GM18873 (cell line): ENCODE data around the gene EPB41.

ENCODE experiments used
- ATAC-seq: cut with Tn5 transposase; IDR thresholded peaks from one replicate; pipeline ENCODE4 v1.9.1; 2021; ENCODE audit warnings: mild to moderate bottlenecking, moderate library complexity, moderate number of reproducible peaks; ENCODE audit not compliant: unreplicated experiment, low FRiP score

EPB41 gene

DNA sequence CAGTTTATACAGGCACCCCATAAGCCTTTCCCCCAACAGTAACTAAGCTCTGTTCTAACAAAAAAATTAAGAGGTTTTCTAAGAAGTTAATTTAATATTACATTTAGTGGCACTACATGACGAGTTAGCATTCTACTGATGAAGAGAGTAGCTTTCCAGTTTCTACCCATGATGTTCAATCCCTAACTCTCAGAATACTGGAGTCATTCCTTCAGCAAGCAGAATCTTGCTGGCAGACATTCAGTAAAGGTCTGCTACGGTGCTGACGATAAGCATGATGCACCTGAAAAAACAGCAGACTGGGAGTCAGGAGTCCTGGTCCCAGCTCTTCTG, 242.9 kb downstream of the EPB41 start:
- ATAC-seq = no peak

DNA sequence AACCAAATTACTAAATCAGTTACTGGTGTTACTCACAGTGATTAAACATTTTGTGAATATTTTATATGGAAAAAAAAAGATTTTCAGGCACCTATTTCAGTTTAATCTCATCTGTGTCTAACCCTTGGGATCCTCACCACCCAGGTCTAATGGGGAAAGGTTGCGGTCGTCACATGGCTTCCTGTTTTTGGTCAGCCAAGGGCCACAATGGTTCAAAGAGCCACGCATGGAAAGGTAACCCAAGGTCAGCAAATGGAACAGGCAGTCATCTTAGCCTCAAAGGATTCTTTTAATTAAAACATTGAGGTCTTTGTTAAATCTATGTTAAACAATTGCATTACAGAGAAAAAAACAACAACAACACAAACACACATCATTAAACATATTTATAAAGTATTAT, 245.4 kb downstream of the EPB41 start:
- no peak for ATAC-seq

- ATAC-seq = no peak
Measured at GRCh38 chr1:29162025-29162424, 247.7 kb downstream of the EPB41 start.

DNA sequence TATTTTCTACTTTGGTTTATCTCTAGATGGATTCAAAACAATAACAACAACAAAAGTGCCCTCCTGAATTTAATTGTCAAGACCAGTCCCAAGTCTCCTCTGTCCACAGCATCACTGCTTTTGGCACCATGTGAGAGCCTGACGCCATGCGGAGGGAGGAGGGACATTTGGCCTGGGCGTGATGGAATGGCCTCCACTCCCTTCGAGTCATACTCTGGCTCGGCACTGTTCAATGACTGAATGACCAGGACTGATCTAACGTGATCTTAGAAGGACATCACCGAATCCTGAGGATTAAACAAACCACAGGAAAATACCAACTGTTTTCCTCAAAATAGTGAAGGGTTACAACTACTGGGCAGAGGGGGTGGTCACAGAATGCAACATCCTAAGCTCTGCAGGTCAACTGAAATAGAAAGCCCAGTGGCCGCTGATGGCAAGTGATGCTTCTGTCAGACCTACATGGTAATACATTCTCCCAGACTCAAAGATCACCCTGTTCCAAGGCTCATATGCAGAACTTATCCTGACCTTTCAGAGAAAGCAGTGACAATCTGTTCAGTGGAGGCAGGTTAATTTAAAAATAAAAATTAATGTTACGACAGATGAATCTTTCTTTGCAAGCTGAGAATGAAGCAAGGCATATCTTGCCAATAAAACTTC, 248.2 kb downstream of the EPB41 start:
- ATAC-seq = no peak

- ATAC-seq = no peak
Measured at GRCh38 chr1:29164588-29164987, 250.2 kb downstream of the EPB41 start.

DNA sequence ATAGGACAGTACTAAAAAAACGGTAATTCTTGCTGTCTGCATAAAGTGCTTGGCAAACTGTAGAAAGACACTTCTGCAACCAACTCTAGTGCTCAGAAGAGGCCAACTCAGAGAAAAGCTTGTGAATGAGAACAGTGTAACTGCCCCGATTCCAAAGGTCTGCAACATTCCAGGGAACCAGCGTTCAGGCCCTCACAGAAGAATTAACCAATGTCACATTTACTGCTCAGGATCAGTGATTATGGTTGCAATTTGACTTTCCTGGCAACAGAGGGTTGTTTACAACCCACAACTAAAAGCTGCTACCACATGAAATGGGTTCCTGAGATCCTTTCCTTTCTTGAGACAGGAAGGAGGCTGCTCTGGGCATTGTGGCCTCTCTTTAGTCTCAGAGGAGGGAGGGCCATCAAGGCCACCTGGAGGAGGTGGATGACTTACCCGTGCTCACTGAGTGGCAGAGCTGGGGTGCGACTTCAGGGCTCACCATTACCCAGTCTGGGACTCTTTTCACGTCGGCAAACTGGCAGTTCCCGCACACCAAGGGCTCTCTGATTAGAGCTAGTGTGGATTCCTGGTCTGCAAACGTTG, 252.0 kb downstream of the EPB41 start:
- ATAC-seq = no peak

GRCh38 chr1:29167904-29168303, 253.5 kb downstream of the EPB41 start:
- ATAC-seq = no peak
